DND-41 (cell line): ENCODE data around the gene ACSF3.

Experiments
- ATAC-seq: fragments of 200-7000 bp; cut with Tn5 transposase; 3 replicates; pipeline ENCODE4 v1.9.1; 2021; ENCODE audit warnings: low read depth; ENCODE audit not compliant: insufficient read depth
- DNase-seq: peaks from one replicate; pipeline ENCODE4 v3.0.0-alpha.2; 2020
- H2AFZ ChIP-seq: 2 replicates; pipeline ENCODE4 v1.6.0; 2012; ENCODE audit warnings: low read depth, low read length
- H3K27ac ChIP-seq: 2 replicates; pipeline ENCODE4 v1.5.1; 2012; ENCODE audit warnings: low read length, inconsistent platforms
- H3K27me3 ChIP-seq: fragments of 200-600 bp; sonication (generic); 2 replicates; pipeline ENCODE4 v1.6.0; 2012; ENCODE audit warnings: low read length, mild to moderate bottlenecking, inconsistent platforms; ENCODE audit not compliant: insufficient read depth, poor library complexity
- H3K36me3 ChIP-seq: 2 replicates; pipeline ENCODE4 v1.5.1; 2012; ENCODE audit warnings: low read length, inconsistent platforms; ENCODE audit not compliant: insufficient read depth
- H3K4me1 ChIP-seq: 2 replicates; pipeline ENCODE4 v1.5.1; 2012; ENCODE audit warnings: mild to moderate bottlenecking, low read length; ENCODE audit not compliant: insufficient read depth
- H3K4me2 ChIP-seq: 2 replicates; pipeline ENCODE4 v1.6.0; 2012; ENCODE audit warnings: mild to moderate bottlenecking, moderate library complexity, low read length, inconsistent platforms; ENCODE audit not compliant: insufficient read depth
- H3K4me3 ChIP-seq, 2 experiments: fragments of 200-600 bp in 1 of 2; shearing (Covaris generic) in 1 of 2; 2 replicates each; pipeline ENCODE4 v1.5.1; 2012 to 2016; ENCODE audit warnings: inconsistent platforms in 2 of 2, low read length in 2 of 2, mild to moderate bottlenecking in 2 of 2, low read depth in 1 of 2, moderate library complexity in 1 of 2
- H3K79me2 ChIP-seq: 2 replicates; pipeline ENCODE4 v1.6.0; 2012; ENCODE audit warnings: low read length, inconsistent platforms; ENCODE audit not compliant: insufficient read depth
- H3K9ac ChIP-seq: 2 replicates; pipeline ENCODE4 v1.6.0; 2012; ENCODE audit warnings: low read depth, mild to moderate bottlenecking, inconsistent platforms, low read length, moderate library complexity
- H3K9me3 ChIP-seq: 2 replicates; pipeline ENCODE4 v1.5.1; 2012; ENCODE audit warnings: low read length, moderate library complexity, mild to moderate bottlenecking, inconsistent platforms; ENCODE audit not compliant: insufficient read depth, severe bottlenecking
- H4K20me1 ChIP-seq: 2 replicates; pipeline ENCODE4 v1.6.0; 2012; ENCODE audit warnings: low read length; ENCODE audit not compliant: insufficient read depth
- CTCF ChIP-seq: IDR thresholded peaks from 2 replicates; pipeline ENCODE4 v1.5.1; 2012; ENCODE audit warnings: borderline replicate concordance, low read length, moderate library complexity, mild to moderate bottlenecking; ENCODE audit not compliant: poor library complexity, severe bottlenecking; ENCODE audit errors: extremely low read depth
- EZH2 ChIP-seq: IDR thresholded peaks from 3 replicates; pipeline ENCODE4 v1.6.1; 2012; ENCODE audit warnings: borderline replicate concordance, low read depth, mild to moderate bottlenecking, moderate library complexity, low read length, inconsistent platforms; ENCODE audit not compliant: severe bottlenecking

Gene ACSF3

GRCh38 chr16:89063768-89064320 lies 29.8 kb upstream of the ACSF3 start:
- TF ChIP-seq CTCF (no peak), EZH2 (no peak)
- no peaks in the 10 kb centered on the region for H3K27me3 ChIP-seq
- H3K9ac ChIP-seq = no peak overlapping the region
- H3K4me2 ChIP-seq = no peak overlapping the region
- H3K79me2 ChIP-seq = no peaks in the 10 kb centered on the region
- H3K27ac ChIP-seq = no peak overlapping the region
- H3K9me3 ChIP-seq = no peaks in the 10 kb centered on the region
- H3K4me3 ChIP-seq = no peak overlapping the region
- no peaks in the 10 kb centered on the region; the same call in 1 of the 2 replicates for H4K20me1 ChIP-seq
- no peak for DNase-seq
- no peak overlapping the region for H2AFZ ChIP-seq
- no peaks in the 10 kb centered on the region for H3K36me3 ChIP-seq
- H3K4me1 ChIP-seq = no peaks in the 10 kb centered on the region
- ATAC-seq = no peak

GRCh38 chr16:89064606-89065457 lies 28.8 kb upstream of the ACSF3 start:
- no peaks in the 10 kb centered on the region for H3K9me3 ChIP-seq
- H3K4me3 ChIP-seq = no peak overlapping the region
- H3K4me2 ChIP-seq = no peak overlapping the region
- H3K27me3 ChIP-seq = no peaks in the 10 kb centered on the region
- H3K79me2 ChIP-seq = no peaks in the 10 kb centered on the region
- no peak for DNase-seq
- H2AFZ ChIP-seq = no peak overlapping the region
- H4K20me1 ChIP-seq = no peaks in the 10 kb centered on the region; the same call in 1 of the 2 replicates
- no peak for TF ChIP-seq CTCF
- TF ChIP-seq EZH2 = no peak
- no peak overlapping the region for H3K9ac ChIP-seq
- H3K36me3 ChIP-seq = no peaks in the 10 kb centered on the region
- ATAC-seq = no peak
- H3K4me1 ChIP-seq = no peaks in the 10 kb centered on the region
- H3K27ac ChIP-seq = no peak overlapping the region

- DNase-seq = no peak
- no peaks in the 10 kb centered on the region for H3K4me1 ChIP-seq
- no peaks in the 10 kb centered on the region for H3K27me3 ChIP-seq
- H3K9ac ChIP-seq = no peak overlapping the region
- no peaks in the 10 kb centered on the region for H3K36me3 ChIP-seq
- ATAC-seq = no peak
- no peak overlapping the region for H3K4me2 ChIP-seq
- H3K9me3 ChIP-seq = no peaks in the 10 kb centered on the region
- H4K20me1 ChIP-seq = no peaks in the 10 kb centered on the region; the same call in 1 of the 2 replicates
- TF ChIP-seq EZH2 (no peak), CTCF (no peak)
- H2AFZ ChIP-seq = no peak overlapping the region
- no peak overlapping the region for H3K27ac ChIP-seq
- H3K4me3 ChIP-seq = no peak overlapping the region
- no peaks in the 10 kb centered on the region for H3K79me2 ChIP-seq
Observed at GRCh38 chr16:89065458-89065822, 28.2 kb upstream of the ACSF3 start.

- H3K9me3 ChIP-seq = no peaks in the 10 kb centered on the region
- H3K9ac ChIP-seq = no peak overlapping the region
- H3K4me1 ChIP-seq = no peaks in the 10 kb centered on the region
- no peak overlapping the region for H3K4me2 ChIP-seq
- H3K27ac ChIP-seq = no peak overlapping the region
- DNase-seq (no peak), ATAC-seq (no peak)
- H3K4me3 ChIP-seq = no peak overlapping the region
- no peaks in the 10 kb centered on the region for H3K27me3 ChIP-seq
- H2AFZ ChIP-seq = no peak overlapping the region
- H4K20me1 ChIP-seq = no peaks in the 10 kb centered on the region; the same call in 1 of the 2 replicates
- no peaks in the 10 kb centered on the region for H3K36me3 ChIP-seq
- TF ChIP-seq EZH2 (no peak), CTCF (no peak)
- H3K79me2 ChIP-seq = no peaks in the 10 kb centered on the region
Observed at GRCh38 chr16:89066721-89067120, 26.9 kb upstream of the ACSF3 start.
